G401 (cell line): Measurements from ENCODE around the gene TMEM218. TPM values are rescaled to one million over a fixed set of nuclear protein-coding genes. Genes with fewer than 3 reads are reported as not detected.
A peak's percentile ranks its signal among the peaks of the same experiment; 100 is the strongest.

Experiments
- DNase-seq: peaks from one replicate; pipeline ENCODE4 v3.0.0-alpha.2; 2015; ENCODE audit warnings: low spot score
- in situ Hi-C: cut with HindIII; loops from 2 replicates; pipeline ENCODE4 v1.10.0; 2016; ENCODE audit warnings: low sequenced_read_pairs, mixed read lengths
- total RNA-seq: library from RNA; depleted of rRNA; stranded (reverse); fragments of >200 nt; shearing (Covaris generic); gene quantifications from 2 replicates; pipeline ENCODE4 v1.2.3, GENCODE V29; 2014

Gene TMEM218
- total RNA-seq, 1 experiment from 2014 or later: 62.0 TPM

GRCh38 chr11:125132596-125132995 is 21.2 kb upstream of the TMEM218 start:
- DNase-seq: no peak
- in situ Hi-C loops: no loop called here

DNA sequence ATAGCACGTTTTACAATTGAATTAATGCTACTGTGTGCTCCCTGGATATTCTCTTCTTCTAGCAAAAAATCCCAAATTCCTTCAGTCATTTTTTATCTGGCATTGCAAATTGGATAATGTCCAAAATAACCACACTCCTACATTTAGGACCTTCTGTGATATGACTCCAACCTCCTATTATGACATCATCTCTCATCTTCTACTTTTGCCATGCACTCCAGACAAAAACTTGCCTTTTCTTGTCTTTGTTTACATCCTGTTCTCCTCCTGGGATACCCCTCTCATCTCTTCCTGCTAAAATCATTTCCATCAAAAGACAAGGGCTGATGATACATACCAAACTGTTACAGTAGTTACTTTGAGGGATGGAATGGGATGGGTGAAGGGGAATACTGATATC is 20.6 kb upstream of the TMEM218 start:
- in situ Hi-C loops: no loop called here
- no peak for DNase-seq

DNA sequence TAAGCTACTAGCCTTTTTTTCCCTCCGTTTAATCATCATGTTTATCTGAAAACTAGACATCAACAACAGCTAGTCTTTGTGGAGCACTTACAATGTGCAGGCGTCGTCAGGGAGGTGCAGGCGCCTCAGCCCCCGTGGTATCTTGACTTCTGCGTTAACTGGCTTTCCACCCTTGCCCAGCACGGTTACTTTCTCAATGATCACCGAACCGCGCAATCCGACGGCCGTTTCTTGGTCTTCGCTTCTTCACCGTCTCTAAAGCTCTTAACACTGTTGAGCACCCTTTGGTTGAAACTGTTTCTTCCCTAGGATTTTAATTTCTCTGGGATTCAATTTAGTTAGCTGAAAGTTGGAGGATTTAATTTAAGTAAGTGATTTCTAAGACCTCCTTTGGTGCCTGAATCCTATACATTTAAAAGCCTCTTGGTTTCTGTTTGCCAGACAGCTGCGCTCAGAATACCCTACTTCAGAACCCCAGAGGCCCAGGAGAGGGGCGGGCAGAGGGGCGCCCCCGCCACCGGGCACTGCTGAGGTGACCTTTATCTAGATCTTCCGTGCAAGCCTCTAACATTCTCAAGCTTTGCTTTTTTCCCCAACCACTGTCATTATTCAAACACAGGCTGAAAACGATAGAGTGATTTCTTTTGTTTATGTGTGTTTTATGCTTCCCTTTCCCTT is 18.0 kb upstream of the TMEM218 start:
- in situ Hi-C loops: no loop called here
- no peak for DNase-seq

DNA sequence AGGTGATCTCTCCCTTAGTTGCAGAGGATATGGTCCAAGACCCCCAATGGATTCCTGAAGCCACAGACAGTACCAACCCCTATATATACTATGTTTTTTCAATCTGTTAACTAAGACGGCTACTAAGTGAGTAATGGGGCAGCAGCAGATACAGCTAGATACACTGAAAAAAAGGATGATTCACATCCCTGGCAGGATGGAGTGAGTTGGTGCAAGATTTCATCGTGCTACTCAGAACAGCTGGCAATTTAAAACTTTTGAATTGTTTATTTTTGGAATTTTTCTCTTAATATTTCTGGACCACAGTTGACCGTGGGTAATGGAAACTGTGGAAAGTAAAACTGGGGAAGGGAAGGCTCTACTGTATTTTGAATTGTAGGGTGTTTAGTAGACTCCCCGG is 17.0 kb upstream of the TMEM218 start:
- no peak for DNase-seq
- in situ Hi-C loops: no loop called here

DNA sequence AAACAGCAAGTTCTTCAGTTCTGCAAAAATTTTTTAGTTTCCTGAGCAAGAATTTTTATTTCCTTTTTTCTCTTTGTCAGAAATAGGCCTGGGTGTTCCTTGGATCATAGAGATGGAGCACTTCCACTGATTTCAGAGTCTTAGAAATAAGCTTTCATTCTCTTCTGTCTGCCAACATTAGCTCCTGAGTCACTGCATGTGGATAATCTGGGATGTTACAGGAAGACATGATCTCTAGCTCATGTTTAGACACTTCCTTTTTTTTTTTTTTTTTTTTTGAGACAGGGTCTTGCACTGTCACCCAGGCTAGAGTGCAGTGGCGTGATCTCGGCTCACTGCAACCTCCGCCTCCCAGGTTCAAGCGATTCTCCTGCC is 13.2 kb upstream of the TMEM218 start:
- in situ Hi-C loops: no loop called here
- DNase-seq: no peak

- in situ Hi-C loops: no loop called here
- peak; percentile 52 for DNase-seq
Measured at GRCh38 chr11:125123947-125124617, 12.7 kb upstream of the TMEM218 start.

DNA sequence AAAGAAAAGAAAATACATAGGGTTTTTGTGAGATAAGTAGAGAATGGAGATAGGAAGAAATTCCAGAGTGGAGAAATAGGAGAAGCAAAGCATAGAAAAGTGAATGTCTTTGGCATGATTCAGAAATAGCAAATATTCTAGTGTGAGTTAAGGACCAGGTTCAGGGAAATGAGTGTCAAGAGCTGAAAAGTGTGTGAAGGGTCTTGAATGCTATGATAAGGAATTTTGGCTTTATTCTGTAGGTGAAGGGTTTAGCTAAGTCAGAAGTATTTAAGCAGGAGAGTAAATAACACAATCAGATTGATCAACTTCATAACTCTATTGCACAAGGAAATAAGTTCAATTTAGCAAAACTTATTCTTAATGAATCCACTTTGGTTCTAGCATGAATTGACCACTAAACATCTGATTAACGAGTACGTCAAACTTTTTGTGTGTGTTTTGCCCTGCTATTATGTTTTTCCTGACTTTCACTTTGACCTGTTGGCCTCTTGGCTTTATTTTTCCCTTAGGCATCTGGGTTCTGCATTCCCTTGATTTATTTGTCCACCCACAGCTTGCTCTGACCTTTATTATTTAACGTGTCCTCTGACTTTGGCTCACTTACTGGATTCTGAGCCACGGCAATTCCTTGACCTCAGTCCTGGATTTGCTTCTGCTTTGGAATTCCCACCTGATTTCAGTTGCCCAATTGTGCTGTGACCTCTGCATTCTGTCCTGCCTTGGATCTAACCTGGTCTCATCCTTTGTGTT is 11.9 kb upstream of the TMEM218 start:
- in situ Hi-C loops: no loop called here

DNA sequence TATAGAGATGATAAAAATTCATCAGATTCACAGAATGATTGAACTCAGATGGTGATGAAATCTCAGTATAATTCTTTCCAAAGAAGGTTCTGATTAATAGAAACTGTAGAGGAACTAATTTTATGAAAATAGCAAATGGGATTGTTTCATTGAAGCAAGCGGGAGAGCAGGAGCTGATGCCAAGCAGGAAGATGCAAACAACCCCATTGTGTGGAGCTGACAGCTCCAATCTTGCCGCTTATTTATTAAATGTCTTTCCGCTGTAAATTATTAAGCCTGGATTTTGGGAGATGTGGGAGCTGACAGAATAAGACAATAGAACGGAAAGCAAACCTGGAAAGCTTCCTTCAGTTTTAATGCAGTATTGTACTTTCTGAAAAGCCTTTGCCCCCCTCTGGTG is 6.0 kb upstream of the TMEM218 start:
- in situ Hi-C loops: no loop called here
- DNase-seq: no peak

More for the DNA sequence above, 11.9 kb upstream of the TMEM218 start:
- no peak for DNase-seq

- in situ Hi-C loops: no loop called here
- DNase-seq: no peak
Measured at GRCh38 chr11:125114518-125114917, 3.1 kb upstream of the TMEM218 start.

DNA sequence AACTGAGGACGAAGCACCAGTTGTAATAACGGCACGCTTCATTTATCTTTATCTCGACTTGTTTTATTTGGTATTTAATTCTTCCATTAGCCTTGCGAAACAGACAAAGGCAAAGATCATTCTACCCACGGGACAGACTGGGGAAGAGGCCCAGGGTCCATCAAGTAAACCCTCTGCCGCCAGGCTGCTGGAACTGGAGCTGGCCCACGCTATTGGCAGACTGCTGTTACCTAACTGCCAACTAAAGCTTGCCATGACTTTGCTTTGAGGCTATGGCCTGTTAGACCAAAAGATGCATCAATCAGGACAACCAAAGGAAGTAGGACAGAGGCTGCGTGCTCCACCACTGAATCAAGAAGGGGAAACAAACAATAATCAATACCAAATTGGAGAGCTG is 780 bp upstream of the TMEM218 start:
- DNase-seq: no peak
- in situ Hi-C loops: no loop called here

- DNase-seq: peak; percentile 56
- in situ Hi-C loops: no loop called here
Measured at GRCh38 chr11:125111001-125111342, 454 bp downstream of the TMEM218 start.

DNA sequence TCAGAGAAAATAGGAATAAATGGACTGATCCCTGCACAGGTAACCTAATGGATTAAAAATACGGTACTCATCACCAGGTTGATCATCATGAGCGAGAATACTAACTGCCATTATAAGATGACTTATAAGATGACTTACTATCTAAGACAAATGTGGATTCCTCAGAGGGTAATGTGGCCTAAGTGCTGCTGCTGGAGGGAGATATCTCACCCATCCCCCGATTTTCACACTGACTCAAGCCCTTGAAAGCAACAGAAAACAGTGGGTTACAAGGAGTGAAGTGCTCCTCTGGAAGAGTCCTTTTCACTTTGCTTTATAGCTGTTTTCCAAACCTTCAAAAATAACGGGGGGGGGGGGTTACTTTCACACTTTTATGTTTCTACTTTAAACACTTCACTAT is 920 bp downstream of the TMEM218 start:
- peak; percentile 9 for DNase-seq
- in situ Hi-C loops: no loop called here

DNA sequence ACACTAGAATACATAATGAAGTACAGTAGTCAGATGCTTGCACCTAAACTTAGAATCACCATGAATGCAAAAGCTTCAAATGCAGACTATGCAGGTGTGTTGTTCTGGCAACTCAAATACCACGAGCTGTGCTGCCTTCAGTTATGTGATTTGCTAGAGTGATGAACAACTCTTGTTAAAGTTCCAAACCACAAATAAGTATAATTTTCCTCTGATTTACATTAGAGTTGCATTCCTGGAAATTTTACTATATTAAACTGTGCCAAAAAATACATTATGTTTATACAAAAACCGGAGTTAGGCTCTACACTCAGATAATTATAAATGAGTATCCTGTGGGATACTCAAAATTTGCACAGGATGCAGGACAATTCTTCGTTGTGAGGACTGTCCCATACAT is 3.0 kb downstream of the TMEM218 start:
- no peak for DNase-seq
- in situ Hi-C loops: no loop called here

GRCh38 chr11:125105926-125106325 is 5.5 kb downstream of the TMEM218 start:
- no peak for DNase-seq
- in situ Hi-C loops: no loop called here

DNA sequence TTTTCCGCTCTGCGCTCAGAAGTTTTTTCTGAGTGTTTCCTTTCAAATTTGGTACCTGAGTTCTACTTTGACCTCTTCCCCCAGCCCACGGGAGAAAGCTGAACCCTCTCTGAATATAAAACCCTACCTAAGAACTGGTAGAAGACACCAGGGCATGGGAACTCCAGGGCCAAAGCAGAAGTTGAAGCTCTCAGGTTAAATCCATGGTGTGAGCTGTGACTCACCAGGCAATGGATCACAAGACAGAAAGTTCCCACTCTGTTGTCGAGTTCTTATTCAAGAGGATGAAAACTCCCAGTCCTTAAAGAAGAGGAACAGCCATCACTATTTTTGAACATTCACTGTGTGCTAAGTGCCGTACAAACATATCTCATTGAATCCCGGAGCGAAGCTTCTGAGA is 8.9 kb downstream of the TMEM218 start:
- DNase-seq: no peak
- in situ Hi-C loops: no loop called here

DNA sequence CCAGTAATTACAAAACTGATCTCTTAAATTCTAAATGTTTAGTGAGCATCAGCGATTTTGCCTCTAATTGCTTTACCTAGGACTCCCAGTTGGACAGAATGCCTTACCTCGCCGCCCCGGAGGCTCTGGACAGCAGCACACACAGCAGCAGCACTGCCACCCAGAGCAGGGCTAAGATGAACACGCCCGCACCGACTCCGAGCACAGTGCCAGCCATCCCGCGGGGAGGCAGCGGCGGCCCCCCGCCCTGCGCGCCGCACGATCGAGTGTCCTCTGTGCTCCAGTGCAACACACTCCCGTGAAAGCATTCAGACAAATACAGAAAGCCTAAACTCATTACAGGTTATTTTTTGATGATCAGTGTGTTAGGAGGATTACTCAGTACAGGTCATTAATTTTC is 9.4 kb downstream of the TMEM218 start:
- no peak for DNase-seq
- in situ Hi-C loops: no loop called here

GRCh38 chr11:125101596-125101995 is 9.8 kb downstream of the TMEM218 start:
- in situ Hi-C loops: no loop called here

GRCh38 chr11:125100136-125100535 is 11.3 kb downstream of the TMEM218 start:
- in situ Hi-C loops: no loop called here
- no peak for DNase-seq

More at GRCh38 chr11:125101596-125101995, 9.8 kb downstream of the TMEM218 start:
- no peak for DNase-seq

GRCh38 chr11:125094731-125095130 is 16.7 kb downstream of the TMEM218 start:
- in situ Hi-C loops: no loop called here
- DNase-seq: no peak

DNA sequence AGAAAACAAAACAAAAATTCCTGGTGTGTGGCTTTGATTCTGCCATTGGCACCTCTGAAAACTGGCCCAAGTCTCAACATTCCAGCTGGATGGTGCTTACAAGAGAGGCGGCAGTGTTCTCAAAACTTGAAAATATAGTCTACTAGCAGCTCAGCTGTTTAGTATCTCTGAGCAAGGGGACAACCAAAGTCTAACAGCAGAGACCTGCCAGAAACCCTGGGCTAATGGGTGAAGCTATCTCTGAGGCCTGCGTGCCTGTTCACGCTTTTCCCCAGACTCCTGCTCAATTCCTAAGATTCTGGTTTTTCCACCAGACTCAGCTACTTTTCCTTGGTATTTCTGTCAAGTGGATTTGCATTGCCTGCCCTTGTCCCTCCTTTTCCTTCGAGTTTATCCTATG is 17.9 kb downstream of the TMEM218 start:
- no peak for DNase-seq
- in situ Hi-C loops: no loop called here

GRCh38 chr11:125092669-125093068 is 18.8 kb downstream of the TMEM218 start:
- no peak for DNase-seq

More at GRCh38 chr11:125092669-125093068, 18.8 kb downstream of the TMEM218 start:
- in situ Hi-C loops: no loop called here
